ENCODE data around the gene WWOX.

DNA sequence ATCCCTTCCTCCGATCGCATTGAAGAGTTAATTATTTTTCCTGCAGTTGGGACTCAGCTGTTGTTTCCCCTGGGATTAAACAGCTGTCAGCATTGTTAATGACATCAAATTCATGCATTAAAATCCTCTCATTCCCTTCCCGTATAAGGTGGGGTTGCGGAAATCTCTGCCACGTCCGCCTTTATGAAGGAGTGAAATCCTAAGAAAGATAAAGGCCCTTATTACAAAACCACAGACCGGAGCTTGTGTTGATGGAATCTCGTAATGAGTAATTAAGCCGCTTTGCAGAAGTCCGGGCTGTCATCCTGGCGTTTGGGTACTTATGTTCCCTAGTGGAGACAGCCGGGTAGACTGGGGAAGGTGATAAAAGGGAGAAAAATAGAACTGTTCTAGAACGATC is 873.5 kb downstream of the WWOX start:
- no peak for TF ChIP-seq EZH2 (IDR thresholded peaks at IDR 0.05)
- no peak for TF ChIP-seq POLR2AphosphoS5 (IDR thresholded peaks at IDR 0.05; ENCODE audit: borderline replicate concordance, low read depth, low read length)
- no peak for TF ChIP-seq FOXP2 (optimal IDR thresholded peaks at IDR 0.05; ENCODE audit: control extremely low read depth, extremely low read length, insufficient read depth)

Data from SK-N-MC (cell line).